Trophoblast cell (in vitro differentiated cells and primary cell): Measurements from ENCODE around the gene BMP5.

Experiments
- DNase-seq, 2 donors: peaks; one replicate each; pipeline ENCODE4 v3.0.0-alpha.2; 2016
- H2AFZ ChIP-seq: 2 replicates; pipeline ENCODE4 v1.6.1; 2013; ENCODE audit warnings: low read length, moderate library complexity, mild to moderate bottlenecking; ENCODE audit not compliant: insufficient read depth, poor library complexity
- H2AK5ac ChIP-seq: 2 replicates; pipeline ENCODE4 v1.6.1; 2013; ENCODE audit warnings: mild to moderate bottlenecking, low read length
- H2BK120ac ChIP-seq: 2 replicates; pipeline ENCODE4 v1.6.1; 2013; ENCODE audit warnings: low read length, mild to moderate bottlenecking, moderate library complexity; ENCODE audit not compliant: insufficient read depth, poor library complexity
- H2BK12ac ChIP-seq: 2 replicates; pipeline ENCODE4 v1.6.1; 2013; ENCODE audit warnings: mild to moderate bottlenecking, low read length, moderate library complexity
- H2BK5ac ChIP-seq: 2 replicates; pipeline ENCODE4 v1.6.1; 2013; ENCODE audit warnings: low read length, low read depth, moderate library complexity, mild to moderate bottlenecking; ENCODE audit not compliant: poor library complexity
- H3K14ac ChIP-seq: 2 replicates; pipeline ENCODE4 v1.6.1; 2013; ENCODE audit warnings: mild to moderate bottlenecking, low read length
- H3K18ac ChIP-seq: 2 replicates; pipeline ENCODE4 v1.6.1; 2013; ENCODE audit warnings: mild to moderate bottlenecking, low read length
- H3K23ac ChIP-seq: 2 replicates; pipeline ENCODE4 v1.6.1; 2013; ENCODE audit warnings: low read length
- H3K27ac ChIP-seq: 2 replicates; pipeline ENCODE4 v1.5.1; 2013; ENCODE audit warnings: low read depth, mild to moderate bottlenecking, inconsistent platforms, low read length, moderate library complexity
- H3K27me3 ChIP-seq: 2 replicates; pipeline ENCODE4 v1.6.1; 2013; ENCODE audit warnings: inconsistent platforms, mild to moderate bottlenecking, low read length, moderate library complexity; ENCODE audit not compliant: insufficient read depth
- H3K36me3 ChIP-seq, 2 experiments: 1 replicate in 1 of 2; 2 replicates in 1 of 2; pipeline ENCODE4 v1.6.1; 2013; ENCODE audit warnings: low read length in 2 of 2, mild to moderate bottlenecking in 2 of 2, moderate library complexity in 1 of 2; ENCODE audit not compliant: insufficient read depth in 2 of 2, control insufficient read depth in 1 of 2
- H3K4ac ChIP-seq: 2 replicates; pipeline ENCODE4 v1.6.1; 2013; ENCODE audit warnings: low read depth, mild to moderate bottlenecking, low read length, moderate library complexity
- H3K4me1 ChIP-seq, 2 experiments: 1 replicate in 1 of 2; 2 replicates in 1 of 2; pipeline ENCODE4 v1.6.1; 2013; ENCODE audit warnings: low read length in 2 of 2, mild to moderate bottlenecking in 2 of 2, moderate library complexity in 1 of 2; ENCODE audit not compliant: insufficient read depth in 2 of 2, control insufficient read depth in 1 of 2
- H3K4me2 ChIP-seq: 2 replicates; pipeline ENCODE4 v1.6.1; 2013; ENCODE audit warnings: inconsistent platforms, mild to moderate bottlenecking, low read length, moderate library complexity
- H3K4me3 ChIP-seq: 2 replicates; pipeline ENCODE4 v1.5.1; 2013; ENCODE audit warnings: mild to moderate bottlenecking, low read depth, low read length, inconsistent platforms
- H3K79me1 ChIP-seq: one replicate; pipeline ENCODE4 v1.6.1; 2013; ENCODE audit warnings: low read length
- H3K79me2 ChIP-seq: 2 replicates; pipeline ENCODE4 v1.6.1; 2013; ENCODE audit warnings: low read length, mild to moderate bottlenecking; ENCODE audit not compliant: control insufficient read depth, insufficient read depth, poor library complexity
- H3K9ac ChIP-seq: 2 replicates; pipeline ENCODE4 v1.6.1; 2013; ENCODE audit warnings: mild to moderate bottlenecking, low read length
- H3K9me3 ChIP-seq: 2 replicates; pipeline ENCODE4 v1.6.1; 2013; ENCODE audit warnings: low read depth, mild to moderate bottlenecking, control low read depth, inconsistent platforms, low read length; ENCODE audit not compliant: insufficient read depth
- H4K12ac ChIP-seq: 2 replicates; pipeline ENCODE4 v1.6.1; 2013; ENCODE audit warnings: low read depth, mild to moderate bottlenecking, low read length, moderate library complexity
- H4K8ac ChIP-seq: 2 replicates; pipeline ENCODE4 v1.6.1; 2013; ENCODE audit warnings: low read depth, mild to moderate bottlenecking, low read length, moderate library complexity
- H4K91ac ChIP-seq: one replicate; pipeline ENCODE4 v1.6.1; 2013; ENCODE audit warnings: low read depth, mild to moderate bottlenecking, low read length, moderate library complexity
- WGBS: extraction: QIAGEN DNeasy Blood & Tissue Kit; methylation state at CpG from one replicate; pipeline ENCODE4 v1.1.7; 2013; ENCODE audit warnings: missing lambda C conversion rate; ENCODE audit not compliant: insufficient read length, insufficient coverage; ENCODE audit errors: extremely low coverage; 5-methylcytosine and 5-hydroxymethylcytosine counted together

Gene BMP5

DNA sequence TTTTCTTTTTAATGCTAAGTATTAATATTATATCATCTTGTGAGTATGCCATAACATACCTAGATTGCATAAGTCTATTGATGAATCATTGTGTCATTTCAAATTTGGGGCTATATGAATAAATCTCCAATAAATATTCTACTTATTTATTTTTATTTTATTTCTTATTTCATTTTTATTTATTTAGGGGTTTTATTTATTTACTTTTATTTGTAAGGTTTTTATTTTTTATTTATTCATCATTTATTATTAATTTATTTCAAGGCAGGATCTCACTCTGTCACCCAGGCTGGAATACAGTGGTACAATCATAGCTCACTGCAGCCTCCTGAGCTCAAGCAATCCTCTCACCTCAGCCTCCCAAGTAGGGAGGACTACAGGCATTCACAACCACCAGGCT is 36.3 kb downstream of the BMP5 start:
- Histone ChIP-seq H2BK12ac (no peak overlapping the region), H3K14ac (no peak overlapping the region), H3K4me1 (no peaks in the 10 kb centered on the region), H3K4me2 (no peak overlapping the region), H3K9ac (no peak overlapping the region), H2BK120ac (no peak overlapping the region), H3K36me3 (no peaks in the 10 kb centered on the region), H3K27ac (no peak overlapping the region), H4K12ac (no peak overlapping the region), H4K8ac (no peak overlapping the region), H3K79me2 (no peaks in the 10 kb centered on the region), H3K18ac (no peak overlapping the region), H3K4ac (no peak overlapping the region), H3K27me3 (no peaks in the 10 kb centered on the region), H3K23ac (no peak overlapping the region), H2AK5ac (no peak overlapping the region), H3K9me3 (no peaks in the 10 kb centered on the region), H3K4me3 (no peak overlapping the region), H2AFZ (no peak overlapping the region), H2BK5ac (no peak overlapping the region), H3K79me1 (peaks cover 2% of the 10 kb centered on the region), H4K91ac (no peak overlapping the region)
- no peak for DNase-seq

DNA sequence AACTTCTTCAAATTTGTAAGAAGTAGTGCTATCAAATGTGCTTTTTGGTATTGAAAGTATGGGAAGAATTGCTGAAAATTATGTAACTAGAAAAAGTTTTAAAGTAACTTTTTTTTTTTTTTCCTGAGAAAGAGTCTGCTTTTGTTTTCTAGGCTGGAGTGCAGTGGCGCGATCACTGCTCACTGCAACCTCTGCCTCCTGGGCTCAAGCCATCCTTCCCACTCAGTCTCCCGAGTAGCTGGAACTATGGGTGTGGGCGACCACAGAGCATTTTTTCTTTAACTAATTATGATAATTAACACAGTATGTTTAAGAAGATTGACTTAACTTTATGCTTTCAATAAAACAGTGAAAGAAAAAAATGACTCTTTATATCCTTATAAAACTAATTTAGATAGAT is 38.4 kb downstream of the BMP5 start:
- H3K4me2 ChIP-seq = no peak overlapping the region
- no peak for DNase-seq
- H3K79me2 ChIP-seq = no peaks in the 10 kb centered on the region
- no peaks in the 10 kb centered on the region for H3K4me1 ChIP-seq
- no peak overlapping the region for H3K18ac ChIP-seq
- WGBS = no CpG with 5 or more reads among the region's 4 CpGs
- no peak overlapping the region for H2AK5ac ChIP-seq
- H2AFZ ChIP-seq = no peak overlapping the region
- H3K9ac ChIP-seq = no peak overlapping the region
- H3K23ac ChIP-seq = no peak overlapping the region
- no peak overlapping the region for H3K27ac ChIP-seq
- no peaks in the 10 kb centered on the region for H3K36me3 ChIP-seq
- no peak overlapping the region for H2BK12ac ChIP-seq
- no peak overlapping the region for H2BK120ac ChIP-seq
- H4K8ac ChIP-seq = no peak overlapping the region
- H3K4me3 ChIP-seq = no peak overlapping the region
- no peak overlapping the region for H4K12ac ChIP-seq
- no peak overlapping the region for H2BK5ac ChIP-seq
- H3K14ac ChIP-seq = no peak overlapping the region
- no peak overlapping the region for H3K4ac ChIP-seq
- H3K9me3 ChIP-seq = no peaks in the 10 kb centered on the region
- H3K79me1 ChIP-seq = peaks cover 2% of the 10 kb centered on the region
- H3K27me3 ChIP-seq = no peaks in the 10 kb centered on the region
- no peak overlapping the region for H4K91ac ChIP-seq

DNA sequence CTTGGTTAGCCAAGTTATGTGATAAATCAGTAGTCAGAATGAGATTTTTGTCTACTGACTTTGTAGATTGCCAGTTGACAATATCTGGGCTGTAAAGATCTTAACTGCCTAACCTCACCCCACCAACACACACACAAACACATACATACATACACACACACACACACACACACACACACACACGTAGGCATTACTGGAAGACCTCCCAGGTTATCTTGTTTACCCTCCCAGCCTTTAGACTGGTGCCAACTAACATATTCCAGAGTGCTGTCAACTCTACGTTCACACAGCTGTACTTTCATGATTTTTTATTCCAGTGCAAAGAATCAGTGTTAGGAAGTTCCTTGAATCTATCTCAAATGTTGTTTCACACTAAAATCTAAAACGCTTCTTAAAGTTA is 38.9 kb downstream of the BMP5 start:
- Histone ChIP-seq H3K9me3 (no peaks in the 10 kb centered on the region), H3K27me3 (no peaks in the 10 kb centered on the region), H4K12ac (no peak overlapping the region), H3K36me3 (no peaks in the 10 kb centered on the region), H3K4ac (no peak overlapping the region), H4K8ac (no peak overlapping the region), H3K4me2 (no peak overlapping the region), H3K14ac (no peak overlapping the region), H3K79me2 (no peaks in the 10 kb centered on the region), H3K4me1 (no peaks in the 10 kb centered on the region), H3K18ac (no peak overlapping the region), H3K23ac (no peak overlapping the region), H3K27ac (no peak overlapping the region), H2BK5ac (no peak overlapping the region), H2AK5ac (no peak overlapping the region), H2BK12ac (no peak overlapping the region), H3K4me3 (no peak overlapping the region), H4K91ac (no peak overlapping the region), H3K79me1 (peaks cover 2% of the 10 kb centered on the region), H3K9ac (no peak overlapping the region), H2BK120ac (no peak overlapping the region), H2AFZ (no peak overlapping the region)
- WGBS = no CpG with 5 or more reads among the region's 3 CpGs
- DNase-seq = no peak

DNA sequence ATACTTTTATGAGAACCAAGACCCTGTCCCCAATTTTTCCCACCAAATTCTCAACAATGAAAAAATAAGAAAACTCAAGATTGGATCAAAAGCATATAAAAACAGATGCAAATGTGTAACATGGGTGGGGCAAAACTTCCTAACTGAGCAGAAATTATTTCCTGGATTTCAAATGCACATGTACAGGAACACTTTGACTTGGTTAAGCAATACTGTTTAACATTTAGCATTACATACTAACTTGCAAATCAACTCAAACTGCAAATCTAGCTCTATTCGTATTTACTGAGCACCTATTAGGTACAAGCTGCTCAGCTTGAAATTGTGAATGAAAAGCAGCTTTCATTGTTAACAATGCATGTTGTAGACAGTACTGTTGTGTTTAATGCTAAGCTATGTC is 40.2 kb downstream of the BMP5 start:
- H3K9me3 ChIP-seq = no peaks in the 10 kb centered on the region
- H3K4me3 ChIP-seq = no peak overlapping the region
- H3K27ac ChIP-seq = no peak overlapping the region
- H3K23ac ChIP-seq = no peak overlapping the region
- H3K36me3 ChIP-seq = no peaks in the 10 kb centered on the region
- H2BK120ac ChIP-seq = no peak overlapping the region
- H2BK12ac ChIP-seq = no peak overlapping the region
- WGBS = no CpG with 5 or more reads among the region's 1 CpG
- no peak overlapping the region for H3K18ac ChIP-seq
- no peak overlapping the region for H3K9ac ChIP-seq
- H3K4ac ChIP-seq = no peak overlapping the region
- no peak overlapping the region for H4K8ac ChIP-seq
- H2AK5ac ChIP-seq = no peak overlapping the region
- no peak for DNase-seq
- no peak overlapping the region for H2BK5ac ChIP-seq
- H4K91ac ChIP-seq = no peak overlapping the region
- H3K79me1 ChIP-seq = no peaks in the 10 kb centered on the region
- H4K12ac ChIP-seq = no peak overlapping the region
- H3K4me1 ChIP-seq = no peaks in the 10 kb centered on the region
- no peak overlapping the region for H3K4me2 ChIP-seq
- H3K27me3 ChIP-seq = no peaks in the 10 kb centered on the region
- H3K14ac ChIP-seq = no peak overlapping the region
- no peaks in the 10 kb centered on the region for H3K79me2 ChIP-seq
- H2AFZ ChIP-seq = no peak overlapping the region

DNA sequence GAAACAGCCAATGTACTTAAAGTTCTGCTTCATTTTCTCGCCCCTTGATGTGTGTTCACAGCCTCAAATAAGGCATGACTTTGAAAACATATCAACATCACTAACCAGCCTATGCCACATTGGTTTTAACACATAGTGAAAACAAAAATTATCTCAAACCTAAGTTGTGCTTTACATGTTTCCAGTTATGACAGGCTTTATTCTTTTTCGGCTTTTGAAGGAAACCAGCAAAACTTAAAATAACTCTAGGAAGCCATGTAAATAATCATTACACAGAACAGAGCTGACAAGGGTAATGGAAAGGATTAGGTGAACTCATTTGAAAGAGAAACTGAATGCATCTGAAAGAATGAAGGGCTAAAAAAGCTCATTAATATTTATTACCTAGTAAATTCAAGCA is 42.1 kb downstream of the BMP5 start:
- no peak overlapping the region for H3K4ac ChIP-seq
- H2BK12ac ChIP-seq = no peak overlapping the region
- no peaks in the 10 kb centered on the region for H3K79me1 ChIP-seq
- H3K36me3 ChIP-seq = no peaks in the 10 kb centered on the region
- no peak overlapping the region for H3K9ac ChIP-seq
- H3K14ac ChIP-seq = no peak overlapping the region
- H2AK5ac ChIP-seq = no peak overlapping the region
- no peak overlapping the region for H2BK120ac ChIP-seq
- no peak overlapping the region for H2BK5ac ChIP-seq
- no peaks in the 10 kb centered on the region for H3K9me3 ChIP-seq
- no peak overlapping the region for H4K12ac ChIP-seq
- H3K4me3 ChIP-seq = no peak overlapping the region
- H4K8ac ChIP-seq = no peak overlapping the region
- H2AFZ ChIP-seq = no peak overlapping the region
- no peak overlapping the region for H3K4me2 ChIP-seq
- H3K18ac ChIP-seq = no peak overlapping the region
- H4K91ac ChIP-seq = no peak overlapping the region
- H3K23ac ChIP-seq = no peak overlapping the region
- no peak for DNase-seq
- H3K27ac ChIP-seq = no peak overlapping the region
- no peaks in the 10 kb centered on the region for H3K4me1 ChIP-seq
- no peaks in the 10 kb centered on the region for H3K27me3 ChIP-seq
- H3K79me2 ChIP-seq = no peaks in the 10 kb centered on the region
- no CpG with 5 or more reads among the region's 2 CpGs for WGBS
